ENCODE measurements around the gene GLRX. TPM values are rescaled to one million over a fixed set of nuclear protein-coding genes. Genes with fewer than 3 reads are reported as not detected.

GLRX gene
- polyA plus RNA-seq, 3 donors: 386 to 603 (median 555) TPM

DNA sequence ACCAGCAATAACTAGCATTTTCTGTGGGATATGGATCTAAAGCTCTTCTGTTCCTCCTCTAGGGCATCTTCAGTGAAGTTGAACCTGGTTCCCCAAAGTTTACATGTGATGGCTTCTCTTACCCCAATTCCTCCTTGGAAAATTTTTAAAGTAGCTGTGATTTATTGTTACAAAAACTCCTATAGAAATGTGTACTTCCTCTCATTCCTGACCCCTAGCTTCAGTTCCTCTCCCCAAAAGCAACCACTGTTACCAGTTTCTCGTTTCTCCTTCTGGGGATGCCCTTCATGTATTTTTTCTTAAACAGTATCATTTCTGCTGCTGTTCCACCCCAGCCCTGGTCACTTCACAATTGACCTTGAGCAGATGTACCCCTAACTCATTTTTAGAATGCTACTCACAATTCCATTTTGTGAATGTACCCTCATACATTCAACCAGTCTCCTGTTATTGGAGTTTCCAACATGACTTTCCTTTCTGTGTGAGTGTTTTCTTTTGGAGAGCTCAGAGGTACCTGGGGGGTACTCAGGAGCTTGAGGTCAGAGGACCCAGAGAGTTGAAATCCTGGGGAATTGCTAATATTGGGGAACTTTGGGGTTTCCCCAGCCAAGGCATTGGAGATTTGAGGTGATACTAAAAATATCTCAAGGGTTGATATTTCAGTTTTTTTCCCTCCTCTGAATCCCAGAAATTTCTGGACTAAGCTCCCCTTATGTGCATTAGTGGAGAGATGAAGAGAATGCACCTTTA, 18.6 kb upstream of the GLRX start:
- H3K27me3 ChIP-seq (ENCODE audit: control insufficient read depth in 2 of 2, insufficient read depth in 2 of 2, low read length in 2 of 2): no peaks in the 10 kb centered on the region
- Mint-ChIP-seq H3K4me3 (peak overlapping the region in 1 of 2 donors; percentile 46), H3K27ac (peak overlapping the region; percentile 89 to 98 (median 96)), H3K36me3 (no peaks in the 10 kb centered on the region), H3K4me1 (peaks cover 80% of the 10 kb centered on the region), H3K9me3 (peaks cover 0 to 3% (median 0%) of the 10 kb centered on the region in 7 donors), H3K27me3 (ENCODE audit: low read depth in 3 of 3) (peaks cover 0 to 2% (median 2%) of the 10 kb centered on the region in 3 donors)
- peak overlapping the region; percentile 47 for H3K4me2 ChIP-seq (replicated peaks; ENCODE audit: extremely low read depth, low read length, poor library complexity, severe bottlenecking)
- H3K9me3 ChIP-seq (replicated peaks in 1 of 2; ENCODE audit: control insufficient read depth in 1 of 2, insufficient read depth in 1 of 2, low read length in 2 of 2): no peaks in the 10 kb centered on the region
- no peaks in the 10 kb centered on the region for H4K20me1 ChIP-seq (ENCODE audit: insufficient read depth, low read length)
- H3K9ac ChIP-seq (ENCODE audit: insufficient read depth, low read length, poor library complexity, severe bottlenecking): no peak overlapping the region
- peaks cover 7% of the 10 kb centered on the region for H3K79me2 ChIP-seq (ENCODE audit: insufficient read depth, low read length)
- H2AFZ ChIP-seq (ENCODE audit: insufficient read depth, low read depth, low read length, poor library complexity, severe bottlenecking): no peak overlapping the region
- TF ChIP-seq, protein P1, sequence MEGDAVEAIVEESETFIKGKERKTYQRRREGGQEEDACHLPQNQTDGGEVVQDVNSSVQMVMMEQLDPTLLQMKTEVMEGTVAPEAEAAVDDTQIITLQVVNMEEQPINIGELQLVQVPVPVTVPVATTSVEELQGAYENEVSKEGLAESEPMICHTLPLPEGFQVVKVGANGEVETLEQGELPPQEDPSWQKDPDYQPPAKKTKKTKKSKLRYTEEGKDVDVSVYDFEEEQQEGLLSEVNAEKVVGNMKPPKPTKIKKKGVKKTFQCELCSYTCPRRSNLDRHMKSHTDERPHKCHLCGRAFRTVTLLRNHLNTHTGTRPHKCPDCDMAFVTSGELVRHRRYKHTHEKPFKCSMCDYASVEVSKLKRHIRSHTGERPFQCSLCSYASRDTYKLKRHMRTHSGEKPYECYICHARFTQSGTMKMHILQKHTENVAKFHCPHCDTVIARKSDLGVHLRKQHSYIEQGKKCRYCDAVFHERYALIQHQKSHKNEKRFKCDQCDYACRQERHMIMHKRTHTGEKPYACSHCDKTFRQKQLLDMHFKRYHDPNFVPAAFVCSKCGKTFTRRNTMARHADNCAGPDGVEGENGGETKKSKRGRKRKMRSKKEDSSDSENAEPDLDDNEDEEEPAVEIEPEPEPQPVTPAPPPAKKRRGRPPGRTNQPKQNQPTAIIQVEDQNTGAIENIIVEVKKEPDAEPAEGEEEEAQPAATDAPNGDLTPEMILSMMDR (IDR thresholded peaks at IDR 0.05): no peak
- H3K36me3 ChIP-seq (replicated peaks in 1 of 2; ENCODE audit: control insufficient read depth in 1 of 2, insufficient read depth in 2 of 2, low read length in 2 of 2): no peaks in the 10 kb centered on the region
- H3K4me1 ChIP-seq (ENCODE audit: control insufficient read depth in 1 of 2, insufficient read depth in 2 of 2, low read length in 2 of 2): peaks cover 70 to 74% of the 10 kb centered on the region in 2 donors
- peak overlapping the region in 1 of 3 experiments; percentile 41 for H3K4me3 ChIP-seq (replicated peaks in 1 of 3; ENCODE audit: low read depth in 2 of 3, low read length in 3 of 3)
- WGBS (ENCODE audit: insufficient coverage): 0% methylated on average over 1 of the region's 1 CpG
- H3K27ac ChIP-seq (ENCODE audit: low read depth in 1 of 2, low read length in 2 of 2): peak overlapping the region; percentile 31 to 82
- intact Hi-C loops (cut with micrococcal nuclease): loop anchor here in 1 of 2 donors (5.0 kb wide), 1 partner anchor 34 kb away; no protein-coding TSS in a partner anchor
- peak in 2 of 3 donors; percentile 65 to 69 for DNase-seq

DNA sequence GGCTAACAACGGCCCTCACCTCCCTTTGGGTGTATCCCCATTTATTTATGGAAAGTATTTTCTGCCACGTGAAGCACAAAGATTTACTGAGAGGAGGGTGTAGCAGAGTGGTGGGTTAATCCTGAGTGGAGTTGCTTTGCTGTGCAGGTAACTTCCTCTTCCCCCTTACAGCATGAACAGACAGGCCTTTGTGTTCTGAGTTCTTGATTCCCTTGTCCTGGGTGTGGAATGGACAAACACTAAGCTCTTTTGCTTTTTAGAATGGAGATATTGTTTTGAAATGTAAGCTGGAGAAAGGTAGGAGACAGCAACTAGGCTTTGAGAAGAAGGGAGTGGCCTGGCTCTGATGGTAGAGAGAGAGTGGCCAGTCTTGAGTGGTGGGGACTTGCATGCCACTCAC, 17.1 kb upstream of the GLRX start:
- Histone ChIP-seq H3K79me2 (ENCODE audit: insufficient read depth, low read length) (peaks cover 8% of the 10 kb centered on the region), H3K4me2 (replicated peaks; ENCODE audit: extremely low read depth, low read length, poor library complexity, severe bottlenecking) (no peak overlapping the region), H3K4me1 (ENCODE audit: control insufficient read depth in 1 of 2, insufficient read depth in 2 of 2, low read length in 2 of 2) (peaks cover 78 to 82% of the 10 kb centered on the region in 2 donors), H3K9me3 (replicated peaks in 1 of 2; ENCODE audit: control insufficient read depth in 1 of 2, insufficient read depth in 1 of 2, low read length in 2 of 2) (no peaks in the 10 kb centered on the region), H3K4me3 (replicated peaks in 1 of 3; ENCODE audit: low read depth in 2 of 3, low read length in 3 of 3) (no peak overlapping the region), H4K20me1 (ENCODE audit: insufficient read depth, low read length) (no peaks in the 10 kb centered on the region), H3K36me3 (replicated peaks in 1 of 2; ENCODE audit: control insufficient read depth in 1 of 2, insufficient read depth in 2 of 2, low read length in 2 of 2) (no peaks in the 10 kb centered on the region), H3K9ac (ENCODE audit: insufficient read depth, low read length, poor library complexity, severe bottlenecking) (no peak overlapping the region), H3K27me3 (ENCODE audit: control insufficient read depth in 2 of 2, insufficient read depth in 2 of 2, low read length in 2 of 2) (no peaks in the 10 kb centered on the region), H2AFZ (ENCODE audit: insufficient read depth, low read depth, low read length, poor library complexity, severe bottlenecking) (no peak overlapping the region), H3K27ac (ENCODE audit: low read depth in 1 of 2, low read length in 2 of 2) (peak overlapping the region in 1 of 2 donors; percentile 47)
- H3K4me1 Mint-ChIP-seq: peaks cover 83% of the 10 kb centered on the region
- no peak for DNase-seq
- WGBS (ENCODE audit: insufficient coverage): no CpG with 5 or more reads among the region's 2 CpGs
- TF ChIP-seq, protein P1 (IDR thresholded peaks at IDR 0.05): no peak
- H3K9me3 Mint-ChIP-seq: peaks cover 0 to 3% (median 0%) of the 10 kb centered on the region in 7 donors
- peaks cover 0 to 2% (median 2%) of the 10 kb centered on the region in 3 donors for H3K27me3 Mint-ChIP-seq (ENCODE audit: low read depth in 3 of 3)
- no peak overlapping the region for H3K4me3 Mint-ChIP-seq
- peak overlapping the region in 4 of 7 donors; percentile 18 to 97 (median 88) for H3K27ac Mint-ChIP-seq
- intact Hi-C loops (cut with micrococcal nuclease): loop anchor here in 1 of 2 donors (5.0 kb wide), 1 partner anchor 32 kb away; no protein-coding TSS in a partner anchor
- H3K36me3 Mint-ChIP-seq: no peaks in the 10 kb centered on the region

Measured in CD14-positive monocyte (primary cell).